ENCODE measurements around the gene GNAO1. TPM values are rescaled to one million over a fixed set of nuclear protein-coding genes. Genes with fewer than 3 reads are reported as not detected.

Gene GNAO1
- total RNA-seq, 1 donor from 2014 or later = 15.4 TPM

GRCh38 chr16:56362057-56362655 is 170.9 kb downstream of the GNAO1 start:
- no peak for DNase-seq
- Histone ChIP-seq H3K27me3 (ENCODE audit: low read depth) (no peaks in the 10 kb centered on the region), H3K4me3 (no peak overlapping the region), H3K4me1 (peaks cover 4% of the 10 kb centered on the region), H3K36me3 (peaks cover 62% of the 10 kb centered on the region), H3K9me3 (replicated peaks) (no peaks in the 10 kb centered on the region), H3K27ac (replicated peaks) (no peak overlapping the region)
- intact Hi-C loops (cut with micrococcal nuclease) = no loop called here
- no peak for TF ChIP-seq CTCF (IDR thresholded peaks at IDR 0.05; ENCODE audit: borderline replicate concordance)

GRCh38 chr16:56362706-56363105 is 171.4 kb downstream of the GNAO1 start:
- intact Hi-C loops (cut with micrococcal nuclease) = no loop called here
- Histone ChIP-seq H3K4me1 (no peaks in the 10 kb centered on the region), H3K4me3 (no peak overlapping the region), H3K27ac (replicated peaks) (no peak overlapping the region), H3K9me3 (replicated peaks) (no peaks in the 10 kb centered on the region), H3K27me3 (ENCODE audit: low read depth) (no peaks in the 10 kb centered on the region), H3K36me3 (peaks cover 67% of the 10 kb centered on the region)
- no peak for TF ChIP-seq CTCF (IDR thresholded peaks at IDR 0.05; ENCODE audit: borderline replicate concordance)
- DNase-seq = no peak

GRCh38 chr16:56363181-56363716 is 172.0 kb downstream of the GNAO1 start:
- H3K4me3 ChIP-seq = no peak overlapping the region
- no peak for DNase-seq
- peaks cover 73% of the 10 kb centered on the region for H3K36me3 ChIP-seq
- TF ChIP-seq CTCF (IDR thresholded peaks at IDR 0.05; ENCODE audit: borderline replicate concordance) = no peak
- H3K9me3 ChIP-seq (replicated peaks) = no peaks in the 10 kb centered on the region
- intact Hi-C loops (cut with micrococcal nuclease) = no loop called here
- H3K27me3 ChIP-seq (ENCODE audit: low read depth) = no peaks in the 10 kb centered on the region
- H3K4me1 ChIP-seq = no peaks in the 10 kb centered on the region
- H3K27ac ChIP-seq (replicated peaks) = no peak overlapping the region

DNA sequence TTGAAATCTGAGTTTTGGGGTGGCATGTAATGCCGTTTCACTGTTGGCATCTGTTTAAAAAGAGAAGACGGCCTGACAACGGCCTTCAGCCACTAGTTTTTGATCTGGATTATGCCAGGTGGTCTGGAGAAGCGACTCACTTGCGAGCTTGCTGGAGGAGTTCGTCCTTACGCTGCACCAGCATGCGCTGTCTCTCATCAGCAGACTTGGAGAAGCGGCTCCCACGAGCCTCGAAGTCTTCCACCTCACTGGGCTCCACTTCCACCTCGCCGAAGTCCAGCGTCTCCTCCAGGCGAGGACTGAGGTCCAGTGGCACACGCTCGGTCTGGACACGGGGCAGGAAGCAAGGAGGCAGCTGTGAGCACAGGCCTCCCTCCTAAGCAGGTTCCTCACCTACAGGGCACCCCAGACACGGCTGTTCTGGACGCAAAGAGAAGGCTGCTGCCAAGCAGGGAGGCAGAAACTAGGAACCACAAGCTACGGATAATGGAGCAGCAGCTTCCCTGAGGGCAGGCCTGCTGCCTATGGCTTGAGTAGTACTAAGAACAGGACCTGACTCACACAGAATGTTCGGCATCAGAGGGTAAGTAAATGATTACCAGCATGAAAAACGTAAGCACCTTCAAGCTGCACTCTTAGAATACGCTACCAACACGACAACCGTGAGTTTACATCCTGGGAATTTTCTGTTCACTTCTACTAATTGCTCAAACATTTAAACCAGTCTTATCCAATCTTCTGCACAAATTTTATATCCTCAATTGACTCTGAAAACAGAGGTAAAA is 172.7 kb downstream of the GNAO1 start:
- H3K36me3 ChIP-seq = peaks cover 80% of the 10 kb centered on the region
- no peak for DNase-seq
- no peaks in the 10 kb centered on the region for H3K9me3 ChIP-seq (replicated peaks)
- H3K27me3 ChIP-seq (ENCODE audit: low read depth) = no peaks in the 10 kb centered on the region
- no peaks in the 10 kb centered on the region for H3K4me1 ChIP-seq
- TF ChIP-seq CTCF (IDR thresholded peaks at IDR 0.05; ENCODE audit: borderline replicate concordance) = no peak
- intact Hi-C loops (cut with micrococcal nuclease) = no loop called here
- no peak overlapping the region for H3K4me3 ChIP-seq
- H3K27ac ChIP-seq (replicated peaks) = no peak overlapping the region

DNA sequence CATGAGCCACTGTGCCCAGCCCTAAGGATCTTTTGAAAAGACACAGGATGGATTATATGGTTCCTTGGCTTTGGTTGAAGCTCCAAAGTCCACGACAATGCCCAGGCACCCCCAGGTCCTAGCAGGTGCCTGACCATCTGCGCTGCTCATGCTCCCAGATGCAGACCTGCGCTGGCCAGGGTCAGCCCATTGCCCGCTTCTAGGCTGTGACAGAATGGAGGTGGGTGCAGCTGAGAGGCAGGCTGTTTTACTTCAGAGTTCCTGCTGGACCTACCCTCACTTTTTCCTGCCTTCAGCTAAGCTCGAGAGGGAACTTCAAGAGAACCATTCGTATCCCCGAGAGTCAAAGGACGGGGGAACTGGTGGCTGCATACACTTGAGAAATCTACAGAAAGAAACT is 173.6 kb downstream of the GNAO1 start:
- Histone ChIP-seq H3K27me3 (ENCODE audit: low read depth) (no peaks in the 10 kb centered on the region), H3K9me3 (replicated peaks) (no peaks in the 10 kb centered on the region), H3K4me1 (peaks cover under 1% of the 10 kb centered on the region), H3K27ac (replicated peaks) (no peak overlapping the region), H3K4me3 (no peak overlapping the region), H3K36me3 (peaks cover 85% of the 10 kb centered on the region)
- intact Hi-C loops (cut with micrococcal nuclease) = no loop called here
- no peak for DNase-seq
- TF ChIP-seq CTCF (IDR thresholded peaks at IDR 0.05; ENCODE audit: borderline replicate concordance) = no peak

Data from left ventricle myocardium inferior (tissue), 1 donor.